22Rv1 (cell line): ENCODE data around the gene SSH2.
"Not testable (repeated sequence)": the region's sequence is repeated elsewhere in the genome, so short reads cannot be mapped to it uniquely, and the experiment has no call there.

ENCODE experiments used
- ZFX ChIP-seq: fragments of 450-650 bp; IDR thresholded peaks from 2 replicates; pipeline ENCODE4 v1.6.1; 2017; ENCODE audit warnings: antibody characterized with exemption, borderline replicate concordance
- TF ChIP-seq, protein P1 (sequence below): fragments of 450-650 bp; IDR thresholded peaks from 2 replicates; pipeline ENCODE4 v1.5.1; 2017; ENCODE audit warnings: mild to moderate bottlenecking

DNA sequence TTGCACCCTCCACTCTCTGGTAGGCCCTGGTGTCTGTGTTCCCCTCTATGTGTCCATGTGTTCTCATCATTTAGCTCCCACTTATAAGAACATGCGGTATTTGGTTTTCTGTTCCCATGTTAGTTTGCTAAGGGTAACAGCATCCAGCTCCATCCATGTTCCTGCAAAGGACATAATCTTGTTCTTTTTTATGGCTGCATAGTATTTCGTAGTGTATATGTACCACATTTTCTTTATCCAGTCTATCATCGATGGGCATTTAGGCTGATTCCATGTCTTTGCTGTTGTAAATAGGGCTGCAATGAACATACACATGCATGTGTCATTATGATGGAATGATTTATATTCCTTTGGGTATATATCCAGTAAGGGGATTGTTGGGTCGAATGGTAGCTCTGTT is 70.6 kb downstream of the SSH2 start:
- TF ChIP-seq, protein P1, sequence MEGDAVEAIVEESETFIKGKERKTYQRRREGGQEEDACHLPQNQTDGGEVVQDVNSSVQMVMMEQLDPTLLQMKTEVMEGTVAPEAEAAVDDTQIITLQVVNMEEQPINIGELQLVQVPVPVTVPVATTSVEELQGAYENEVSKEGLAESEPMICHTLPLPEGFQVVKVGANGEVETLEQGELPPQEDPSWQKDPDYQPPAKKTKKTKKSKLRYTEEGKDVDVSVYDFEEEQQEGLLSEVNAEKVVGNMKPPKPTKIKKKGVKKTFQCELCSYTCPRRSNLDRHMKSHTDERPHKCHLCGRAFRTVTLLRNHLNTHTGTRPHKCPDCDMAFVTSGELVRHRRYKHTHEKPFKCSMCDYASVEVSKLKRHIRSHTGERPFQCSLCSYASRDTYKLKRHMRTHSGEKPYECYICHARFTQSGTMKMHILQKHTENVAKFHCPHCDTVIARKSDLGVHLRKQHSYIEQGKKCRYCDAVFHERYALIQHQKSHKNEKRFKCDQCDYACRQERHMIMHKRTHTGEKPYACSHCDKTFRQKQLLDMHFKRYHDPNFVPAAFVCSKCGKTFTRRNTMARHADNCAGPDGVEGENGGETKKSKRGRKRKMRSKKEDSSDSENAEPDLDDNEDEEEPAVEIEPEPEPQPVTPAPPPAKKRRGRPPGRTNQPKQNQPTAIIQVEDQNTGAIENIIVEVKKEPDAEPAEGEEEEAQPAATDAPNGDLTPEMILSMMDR = not testable (repeated sequence)
- TF ChIP-seq ZFX = not testable (repeated sequence)
